GM19455 (cell line): ENCODE data around the gene FBXL22.

ENCODE experiments used
- ATAC-seq: cut with Tn5 transposase; IDR thresholded peaks from one replicate; pipeline ENCODE4 v1.9.1; 2021; ENCODE audit not compliant: unreplicated experiment

Gene FBXL22

GRCh38 chr15:63597038-63597790 is at the start of gene FBXL22:
FBXL22 (plus strand) TSS chr15:63597387; CDS start chr15:63597393, 6 bp downstream.
- ATAC-seq, result no peak

GRCh38 chr15:63551400-63551799 is 45.8 kb upstream of the FBXL22 start:
- ATAC-seq, result no peak

- ATAC-seq, result no peak
Measured at GRCh38 chr15:63553388-63553791, 43.8 kb upstream of the FBXL22 start.

- ATAC-seq, result no peak
Measured at GRCh38 chr15:63554337-63554927, 42.8 kb upstream of the FBXL22 start.

GRCh38 chr15:63555507-63555906 is 41.7 kb upstream of the FBXL22 start:
- ATAC-seq, result no peak

- ATAC-seq, result no peak
Measured at GRCh38 chr15:63556246-63556645, 40.9 kb upstream of the FBXL22 start.

- no peak for ATAC-seq
Measured at GRCh38 chr15:63556736-63557135, 40.5 kb upstream of the FBXL22 start.

- no peak for ATAC-seq
Measured at GRCh38 chr15:63559753-63560152, 37.4 kb upstream of the FBXL22 start.

- ATAC-seq, result no peak
Measured at GRCh38 chr15:63560741-63561448, 36.3 kb upstream of the FBXL22 start.

- ATAC-seq, result no peak
Measured at GRCh38 chr15:63564093-63564492, 33.1 kb upstream of the FBXL22 start.

GRCh38 chr15:63565536-63566186 is 31.5 kb upstream of the FBXL22 start:
- no peak for ATAC-seq

GRCh38 chr15:63572749-63573464 is 24.3 kb upstream of the FBXL22 start:
- no peak for ATAC-seq

GRCh38 chr15:63573533-63573932 is 23.7 kb upstream of the FBXL22 start:
- ATAC-seq, result no peak

GRCh38 chr15:63575312-63575711 is 21.9 kb upstream of the FBXL22 start:
- ATAC-seq, result no peak

GRCh38 chr15:63576441-63576840 is 20.7 kb upstream of the FBXL22 start:
- ATAC-seq, result no peak

- no peak for ATAC-seq
Measured at GRCh38 chr15:63582179-63582578, 15.0 kb upstream of the FBXL22 start.

GRCh38 chr15:63582718-63583426 is 14.3 kb upstream of the FBXL22 start:
- no peak for ATAC-seq

GRCh38 chr15:63586790-63587189 is 10.4 kb upstream of the FBXL22 start:
- ATAC-seq, result no peak

GRCh38 chr15:63587527-63587926 is 9.7 kb upstream of the FBXL22 start:
- no peak for ATAC-seq

GRCh38 chr15:63588826-63589225 is 8.4 kb upstream of the FBXL22 start:
- no peak for ATAC-seq
